ENCODE results near the gene PARN.

PARN gene

DNA sequence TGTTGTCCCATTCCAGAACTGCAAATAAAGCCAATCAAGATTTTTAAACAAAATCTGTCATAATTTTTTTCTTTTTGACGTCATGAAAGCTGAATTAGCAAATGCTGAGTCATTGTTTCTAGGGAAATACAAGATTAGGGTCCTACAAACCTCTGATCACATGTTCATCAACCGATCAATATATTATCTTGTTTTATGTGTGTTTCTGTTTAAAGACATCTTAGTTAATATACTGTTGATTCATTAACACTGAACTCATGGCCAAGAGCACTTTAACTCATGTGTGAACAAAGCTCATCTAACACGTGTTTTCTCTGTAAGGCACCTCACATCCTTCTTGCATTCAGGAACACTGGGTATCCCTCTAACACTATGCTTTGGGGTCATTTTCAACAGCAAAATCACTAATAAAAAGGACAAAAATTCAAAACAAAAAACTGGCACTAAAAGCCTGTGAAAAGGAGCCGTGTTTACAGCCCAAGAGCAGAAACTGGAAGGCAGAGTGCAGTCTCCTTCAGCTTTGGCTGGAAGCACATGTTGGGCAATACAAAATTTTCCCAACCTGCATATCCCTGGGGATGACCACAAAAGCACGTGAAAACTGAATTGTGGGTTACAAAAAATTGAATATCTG is 102.5 kb downstream of the PARN start:
- DNase-seq = no peak

DNA sequence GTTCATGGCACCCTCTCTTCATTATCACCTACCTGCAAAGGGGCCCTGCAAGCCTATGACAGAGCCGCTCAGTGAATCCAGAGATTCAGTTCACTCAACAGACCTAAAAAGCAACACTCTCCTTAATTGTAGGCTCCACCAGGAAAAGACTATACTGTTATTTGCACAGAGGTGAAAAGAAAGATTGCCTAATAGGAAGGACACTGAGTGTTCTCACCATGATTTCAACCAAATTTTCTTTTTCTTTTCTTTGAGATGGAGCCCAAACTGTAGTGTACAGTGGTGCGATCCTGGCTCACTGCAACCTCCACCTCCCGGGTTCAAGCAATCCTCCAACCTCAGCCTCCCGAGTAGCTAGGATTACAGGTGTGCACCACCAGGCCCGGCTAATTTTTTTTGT is 104.5 kb downstream of the PARN start:
- DNase-seq = no peak

DNA sequence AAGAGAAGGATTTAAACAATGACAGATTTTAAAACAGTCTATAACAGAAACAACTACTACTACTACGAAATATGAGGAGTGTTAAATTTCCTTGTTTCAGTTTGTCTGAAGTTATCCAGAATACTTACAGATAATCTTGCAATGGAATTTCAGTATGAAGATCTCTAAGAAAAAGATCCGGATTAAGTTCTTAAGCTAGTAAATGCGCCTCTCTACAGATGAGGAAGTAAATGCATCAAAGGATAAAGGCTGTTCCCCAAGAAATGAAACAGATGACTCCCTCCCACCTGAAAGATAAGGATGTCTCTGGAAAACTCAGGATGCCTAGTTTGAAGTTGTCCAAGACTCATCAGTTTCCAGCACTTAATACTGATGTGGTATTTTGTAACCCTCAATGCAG is 105.1 kb downstream of the PARN start:
- no peak for DNase-seq

DNA sequence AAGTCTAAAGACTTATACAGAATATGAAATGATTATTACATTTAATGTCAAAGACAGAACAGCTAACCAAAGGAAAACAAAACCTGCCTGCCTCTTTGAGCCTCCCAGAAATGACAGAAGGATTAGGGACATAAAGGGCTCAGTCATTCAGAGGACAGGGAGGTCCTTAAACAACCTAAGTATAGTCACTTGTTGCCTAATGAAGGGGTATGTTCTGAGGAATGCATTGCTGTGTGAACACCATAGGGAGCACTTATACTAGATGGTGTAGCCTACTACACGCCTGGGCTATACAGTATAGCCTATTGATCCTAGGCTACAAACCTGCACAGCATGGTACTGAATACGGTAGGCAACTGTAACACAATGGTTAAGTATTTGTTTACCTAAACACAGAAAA is 106.4 kb downstream of the PARN start:
- no peak for DNase-seq

DNA sequence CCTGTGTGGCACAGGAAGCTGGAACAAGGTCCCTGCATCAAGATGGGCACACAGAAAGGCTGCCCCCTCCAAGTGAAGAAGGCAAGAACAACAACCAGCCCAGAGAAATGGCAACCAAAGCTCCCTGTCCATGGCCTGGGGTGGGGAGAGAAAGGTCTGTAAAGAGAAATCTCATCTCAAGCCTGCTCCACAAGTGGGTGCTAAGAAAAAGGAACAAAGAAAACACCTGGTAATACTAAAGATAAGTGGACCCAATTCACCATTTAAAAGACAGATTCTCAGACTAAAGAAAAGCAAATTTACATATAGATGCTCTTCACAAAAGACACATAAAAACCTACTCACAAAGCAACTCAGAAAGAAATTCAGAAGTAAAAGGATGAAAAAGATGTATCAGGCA is 107.4 kb downstream of the PARN start:
- no peak for DNase-seq

DNA sequence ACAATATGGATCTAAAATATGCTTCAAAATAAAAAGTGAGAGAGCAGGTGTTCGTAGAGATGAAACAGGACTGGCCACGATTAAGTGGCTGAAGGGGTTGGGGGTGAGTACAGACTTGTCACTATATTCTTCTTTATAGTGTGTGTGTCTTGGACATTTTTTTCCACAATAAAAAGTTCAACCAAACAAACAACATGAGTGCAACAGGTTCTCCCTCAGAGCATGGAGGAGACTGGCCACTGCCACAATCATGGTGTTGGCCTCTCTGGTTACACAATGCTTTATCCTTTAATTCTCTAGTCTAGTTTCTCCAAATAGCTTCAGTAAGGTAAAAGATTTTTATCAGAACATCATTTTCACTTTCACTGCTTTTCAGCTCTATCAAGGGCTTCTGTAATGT is 109.3 kb downstream of the PARN start:
- DNase-seq = no peak

DNA sequence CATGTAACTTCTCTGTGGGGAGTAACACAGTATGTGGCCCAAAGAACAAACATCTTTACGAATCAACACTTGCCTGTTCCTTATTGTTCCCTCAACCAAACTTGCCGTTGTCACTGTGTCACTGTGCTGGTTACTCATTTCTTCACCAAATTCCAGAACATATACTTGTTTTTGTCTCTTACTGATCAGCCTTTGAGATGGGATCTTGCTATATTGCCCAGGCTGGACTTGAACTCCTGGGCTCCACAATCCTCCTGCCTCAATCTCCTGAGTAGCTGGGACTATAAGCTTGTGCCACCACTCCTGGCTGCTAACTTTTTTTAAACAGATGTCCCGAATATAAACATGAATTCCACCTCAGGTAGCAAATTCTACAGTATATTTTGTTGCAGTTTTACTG is 115.1 kb downstream of the PARN start:
- no peak for DNase-seq

DNA sequence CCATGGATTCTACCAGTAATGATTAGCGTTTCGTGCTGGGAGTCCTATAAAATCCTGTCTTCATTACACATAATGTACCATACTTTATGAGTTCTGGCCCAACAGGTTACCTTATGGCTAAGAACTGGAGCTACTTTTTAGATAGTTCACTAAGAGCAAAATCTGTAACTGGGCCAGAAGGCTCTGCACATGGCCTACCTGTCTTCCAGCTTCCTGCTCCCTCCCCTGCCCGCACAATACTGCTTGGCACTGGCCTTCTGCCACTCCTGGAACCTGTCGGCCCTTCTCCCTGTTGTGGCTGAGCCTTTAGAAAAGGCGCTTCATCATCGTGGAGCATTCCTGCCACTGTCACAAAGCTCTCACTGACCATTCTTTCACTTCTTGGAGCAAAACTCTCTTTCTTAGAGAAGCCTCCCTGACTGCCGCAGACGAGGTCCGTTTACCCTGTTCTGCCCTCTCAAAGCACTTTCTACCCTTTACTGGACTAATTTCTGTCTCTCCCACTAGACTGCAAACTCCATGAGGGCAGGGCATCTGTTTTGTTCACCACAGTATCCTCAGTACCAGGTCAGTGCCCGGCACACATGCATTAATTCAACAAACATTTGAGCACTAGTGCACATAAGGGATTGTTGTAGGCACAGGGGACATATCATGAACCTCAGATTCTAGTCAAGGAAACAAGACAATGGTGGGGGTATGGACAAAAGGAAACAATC is 116.5 kb downstream of the PARN start:
- DNase-seq = no peak

DNA sequence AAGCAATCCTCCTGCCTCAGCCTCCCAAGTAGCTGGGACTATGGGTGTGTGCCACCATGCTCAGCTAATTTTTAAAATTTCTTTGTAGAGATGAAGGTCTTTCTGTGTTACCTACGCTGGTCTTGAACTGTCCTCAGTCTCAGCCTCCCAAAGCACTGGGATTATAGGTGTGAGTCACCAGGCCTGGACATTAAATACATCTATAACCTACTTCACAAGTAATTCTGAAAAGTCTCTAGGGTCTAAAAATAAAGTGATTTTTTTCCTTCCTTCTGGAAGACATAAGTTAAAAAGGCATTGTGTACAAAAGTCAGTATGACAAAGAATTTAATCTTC is 118.3 kb downstream of the PARN start:
- no peak for DNase-seq

DNA sequence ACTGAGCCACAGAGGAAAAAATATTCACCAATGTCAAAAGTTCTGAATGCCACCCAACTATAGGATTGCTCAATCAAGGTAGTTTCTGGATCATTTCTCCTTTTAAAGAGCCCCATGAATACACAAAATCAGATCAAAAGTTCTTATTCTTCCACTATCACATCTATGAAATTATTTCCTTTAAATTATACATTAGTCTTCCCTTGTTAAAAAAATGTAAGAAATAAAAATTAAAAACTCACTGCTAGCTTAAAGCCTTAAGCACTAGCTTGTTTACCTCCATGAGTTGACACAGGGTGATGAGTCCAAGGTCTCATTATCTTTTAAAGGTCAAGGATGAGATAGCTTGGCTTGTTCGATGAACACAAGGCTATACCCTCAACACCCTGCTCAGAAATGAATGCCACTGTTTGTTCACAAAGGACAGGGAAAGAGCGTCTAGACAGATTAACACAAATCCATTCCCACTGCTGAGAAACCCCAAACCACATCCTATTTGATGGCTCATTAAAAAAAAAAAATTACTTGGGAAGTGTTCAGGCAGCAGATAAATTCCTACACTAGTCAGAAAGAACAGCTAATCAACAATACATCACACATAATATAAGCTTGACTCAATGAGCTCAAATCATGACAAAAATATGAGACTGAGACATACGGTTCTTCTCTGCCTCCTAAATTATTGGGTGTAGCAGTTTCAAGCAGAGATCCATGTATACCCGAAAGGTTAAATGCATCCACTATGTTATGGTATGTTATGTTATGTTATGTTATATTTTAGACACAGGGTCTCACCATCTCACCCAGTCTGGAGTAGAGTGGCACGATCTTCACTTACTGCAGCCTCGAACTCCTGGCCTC is 118.9 kb downstream of the PARN start:
- DNase-seq = no peak

DNA sequence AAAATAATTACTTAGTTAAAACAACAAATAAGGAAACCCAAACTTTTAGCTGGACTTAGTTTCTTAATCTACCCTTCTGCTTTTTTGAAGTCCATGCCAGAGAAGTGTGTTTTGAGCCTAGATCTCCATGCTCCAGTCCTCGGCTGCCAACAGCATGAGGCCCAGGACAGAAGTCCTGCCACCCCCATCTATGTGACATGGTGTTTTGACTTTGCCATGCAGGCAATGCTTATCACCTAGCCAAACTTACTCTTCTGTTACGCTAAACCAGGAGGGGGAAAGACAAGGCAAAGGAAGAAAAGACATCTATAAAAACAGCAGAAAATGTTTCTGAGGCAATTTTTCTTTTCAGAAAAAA is 119.5 kb downstream of the PARN start:
- DNase-seq = no peak

DNA sequence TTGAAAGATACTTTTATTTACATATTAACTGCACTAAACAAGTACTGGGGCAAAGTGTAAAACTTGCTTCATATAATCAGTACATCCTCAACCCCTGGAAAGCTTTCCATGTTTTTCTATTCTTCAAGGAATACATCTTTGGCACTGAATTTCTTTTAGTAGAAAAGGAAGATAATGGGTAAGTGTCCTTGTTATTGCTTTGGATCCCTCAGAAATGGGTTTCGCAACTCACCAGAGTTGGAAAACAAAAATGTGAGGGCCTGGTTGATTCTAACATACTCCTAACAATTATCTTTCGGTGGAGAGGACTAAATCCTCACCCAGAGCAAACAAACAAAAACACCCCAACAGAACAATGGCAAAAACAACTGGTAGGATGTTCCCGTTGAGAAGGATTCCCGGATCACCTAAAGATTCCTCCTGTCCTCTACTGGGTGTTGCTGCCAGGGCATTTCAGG is 120.4 kb downstream of the PARN start:
- DNase-seq = no peak

DNA sequence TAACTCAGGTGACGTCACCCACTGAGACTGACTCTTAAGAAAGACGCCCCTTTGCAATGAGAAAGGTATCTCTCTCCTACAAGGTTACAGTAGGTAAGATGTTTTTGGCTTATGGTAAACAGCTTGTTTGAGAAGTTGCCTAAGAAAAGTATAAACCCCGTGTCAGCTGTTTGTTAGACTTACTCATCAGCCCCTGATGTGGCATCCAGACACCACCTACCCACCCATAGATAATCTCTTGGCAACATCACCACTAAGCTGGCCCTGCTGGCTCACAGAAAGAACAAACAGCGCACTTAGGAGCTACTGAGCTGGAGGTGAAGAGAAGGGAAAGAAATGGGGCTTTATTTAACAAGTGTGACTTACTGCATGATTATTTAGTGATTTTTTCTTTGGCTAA is 121.0 kb downstream of the PARN start:
- no peak for DNase-seq

DNA sequence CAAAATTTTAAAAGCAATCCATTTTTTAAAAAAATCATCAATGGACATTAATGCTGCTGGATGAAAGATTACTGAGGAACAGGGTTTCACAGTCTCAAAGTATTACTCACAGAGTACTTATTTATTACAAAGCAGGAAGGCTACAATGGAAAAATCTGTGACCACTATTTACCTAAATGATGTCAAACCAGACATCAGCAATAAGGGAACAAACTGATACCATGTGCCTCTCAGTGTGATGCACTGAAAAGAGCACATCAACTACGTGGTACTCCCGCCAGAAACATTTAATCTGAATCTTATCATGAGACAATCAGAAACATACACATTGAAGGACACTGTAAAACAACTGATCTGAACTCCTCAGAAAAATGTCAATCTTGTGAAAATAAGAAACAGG is 124.2 kb downstream of the PARN start:
- no peak for DNase-seq

DNA sequence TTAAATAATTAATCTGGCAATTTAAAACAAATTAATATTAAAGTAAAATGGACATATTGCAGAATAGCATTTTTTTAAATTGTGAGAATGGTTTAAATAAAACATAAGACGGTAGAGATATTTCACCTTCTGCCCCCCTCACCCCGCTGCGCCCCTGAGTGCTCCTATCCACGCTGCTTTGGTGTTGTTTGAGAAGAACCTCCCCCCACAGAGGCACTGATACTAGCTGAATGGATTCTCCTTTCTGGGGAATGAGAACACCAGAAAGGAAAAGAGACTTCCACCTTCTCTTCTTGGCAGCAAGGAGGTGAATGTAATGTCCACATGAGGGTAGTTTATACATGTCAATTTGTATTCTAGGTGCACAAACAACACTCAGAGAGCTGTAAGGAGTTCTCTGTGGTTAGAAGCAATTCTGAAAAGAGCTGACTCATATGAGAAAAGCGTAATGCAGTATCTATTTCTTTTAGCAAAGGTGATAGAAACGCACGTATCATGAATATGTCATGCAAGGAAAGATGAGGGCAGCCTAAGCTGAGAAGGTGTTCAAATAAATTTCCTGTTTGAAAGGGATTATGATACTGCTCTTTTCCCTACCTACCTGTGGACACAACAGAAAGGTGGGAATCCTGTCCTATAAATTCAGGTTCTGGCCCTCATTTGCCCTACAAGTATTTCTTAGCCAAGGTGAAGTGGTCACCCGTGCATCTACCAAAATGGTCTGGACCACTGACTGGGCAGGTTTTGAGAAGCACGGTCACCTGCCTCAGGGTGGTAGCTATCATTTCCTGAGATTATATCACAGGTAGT is 126.9 kb downstream of the PARN start:
- DNase-seq = no peak

DNA sequence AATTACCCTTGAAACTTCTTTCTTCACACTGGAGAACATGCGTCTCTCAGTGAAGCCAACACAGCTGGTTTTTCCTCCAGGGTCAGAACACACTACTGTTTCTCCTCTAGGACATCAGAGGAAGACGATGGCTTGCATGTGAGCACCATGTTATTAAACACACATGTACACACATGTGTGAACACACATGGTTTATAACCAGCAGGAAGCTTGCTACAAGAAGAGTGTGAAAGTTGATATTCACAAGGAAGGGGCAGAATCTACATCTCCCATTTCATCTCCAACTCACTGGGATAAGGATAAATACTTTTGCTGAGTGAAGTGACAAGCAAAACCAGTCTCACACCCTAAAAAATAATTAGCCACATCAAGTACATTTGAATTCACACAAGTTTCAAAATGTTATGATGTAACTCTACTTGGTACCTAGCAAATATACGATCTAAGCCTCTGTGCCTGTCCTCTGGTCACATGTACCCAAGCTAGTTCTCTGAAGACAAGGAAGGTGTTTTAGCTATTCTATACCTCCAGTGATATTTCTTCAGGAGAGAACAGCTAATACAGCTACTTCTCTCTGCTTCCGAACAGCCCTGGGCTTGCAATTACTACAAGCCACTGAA is 127.7 kb downstream of the PARN start:
- no peak for DNase-seq

DNA sequence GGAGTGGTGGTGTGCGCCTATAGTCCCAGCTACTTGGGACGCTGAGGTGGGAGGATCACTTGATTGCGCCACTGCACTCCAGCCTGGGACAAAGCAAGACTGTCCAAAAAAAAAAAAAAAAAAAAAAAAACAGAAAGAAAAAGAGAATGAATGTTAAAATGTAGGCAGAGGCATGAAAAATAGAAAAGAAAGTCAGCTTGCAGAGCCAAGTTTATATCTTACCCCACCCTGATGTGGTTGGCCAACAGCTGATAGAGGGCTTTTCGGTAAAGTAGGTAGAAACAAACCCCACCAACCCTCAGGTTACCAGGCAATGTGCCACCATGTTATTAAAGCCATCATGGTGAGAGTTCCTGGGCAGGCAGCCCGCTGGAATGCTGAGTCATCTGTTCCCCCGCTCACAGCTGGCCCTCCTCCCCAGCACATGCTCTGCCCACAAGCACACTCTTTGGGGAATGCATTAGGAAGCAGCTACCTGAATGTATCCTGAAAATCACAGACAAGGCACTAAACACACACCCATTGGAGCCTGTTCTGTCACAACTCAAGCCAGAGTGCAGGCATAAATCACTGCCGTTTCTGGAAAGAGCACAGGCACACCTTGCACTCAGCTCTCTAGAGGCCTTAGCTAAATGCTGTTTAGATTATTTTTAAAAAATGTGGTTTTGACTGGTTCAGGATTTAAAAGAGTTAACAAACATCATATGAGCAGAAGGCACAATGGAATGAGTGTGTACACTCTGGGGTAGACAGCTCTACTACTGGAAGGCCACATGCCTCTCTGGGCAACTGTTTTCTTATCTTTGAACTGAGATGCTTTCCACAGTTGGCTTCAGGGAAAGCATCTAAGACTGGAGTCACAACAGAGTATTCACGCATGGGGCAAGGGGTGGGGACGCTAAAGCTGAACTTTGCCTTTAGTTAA is 128.5 kb downstream of the PARN start:
- peak; percentile 15 to 19 for DNase-seq

DNA sequence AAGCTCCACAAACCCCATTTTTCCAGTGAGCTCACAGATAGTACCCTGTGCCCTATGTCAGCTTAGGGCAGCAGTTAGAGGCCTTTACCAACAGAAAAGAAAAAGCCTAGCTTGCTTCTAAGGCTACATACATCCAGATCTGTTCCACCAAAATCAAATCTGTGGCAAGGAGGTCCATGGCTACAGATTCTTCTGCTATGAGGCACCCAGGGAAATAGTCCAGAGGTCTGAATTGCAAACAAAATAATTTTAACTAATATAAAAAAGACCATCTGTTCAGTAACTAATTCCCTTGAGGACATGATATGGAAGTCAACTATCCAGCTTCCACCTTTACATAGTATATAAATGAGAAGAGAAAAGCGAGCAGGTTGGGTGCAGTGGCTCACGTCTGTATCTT is 129.3 kb downstream of the PARN start:
- DNase-seq = no peak

DNA sequence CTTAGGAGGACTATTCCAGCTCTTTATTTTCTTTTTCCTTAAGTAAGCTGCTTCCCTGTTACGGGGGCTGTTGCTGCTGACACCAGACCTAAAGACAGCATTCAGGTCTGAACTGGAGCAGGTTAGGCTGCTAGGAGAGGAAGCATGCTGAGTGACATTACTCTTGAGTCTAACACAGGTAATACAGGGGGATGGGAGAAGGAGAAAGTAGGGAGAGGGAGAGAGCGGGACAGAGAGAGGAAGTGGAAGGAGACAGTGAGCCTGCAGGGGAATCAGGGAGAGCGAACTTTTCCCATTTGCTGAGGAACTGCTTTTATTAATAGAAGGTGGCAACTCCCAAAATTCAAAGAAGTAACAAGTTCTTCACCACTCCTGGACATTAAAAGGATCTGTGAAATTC is 130.9 kb downstream of the PARN start:
- no peak for DNase-seq

DNA sequence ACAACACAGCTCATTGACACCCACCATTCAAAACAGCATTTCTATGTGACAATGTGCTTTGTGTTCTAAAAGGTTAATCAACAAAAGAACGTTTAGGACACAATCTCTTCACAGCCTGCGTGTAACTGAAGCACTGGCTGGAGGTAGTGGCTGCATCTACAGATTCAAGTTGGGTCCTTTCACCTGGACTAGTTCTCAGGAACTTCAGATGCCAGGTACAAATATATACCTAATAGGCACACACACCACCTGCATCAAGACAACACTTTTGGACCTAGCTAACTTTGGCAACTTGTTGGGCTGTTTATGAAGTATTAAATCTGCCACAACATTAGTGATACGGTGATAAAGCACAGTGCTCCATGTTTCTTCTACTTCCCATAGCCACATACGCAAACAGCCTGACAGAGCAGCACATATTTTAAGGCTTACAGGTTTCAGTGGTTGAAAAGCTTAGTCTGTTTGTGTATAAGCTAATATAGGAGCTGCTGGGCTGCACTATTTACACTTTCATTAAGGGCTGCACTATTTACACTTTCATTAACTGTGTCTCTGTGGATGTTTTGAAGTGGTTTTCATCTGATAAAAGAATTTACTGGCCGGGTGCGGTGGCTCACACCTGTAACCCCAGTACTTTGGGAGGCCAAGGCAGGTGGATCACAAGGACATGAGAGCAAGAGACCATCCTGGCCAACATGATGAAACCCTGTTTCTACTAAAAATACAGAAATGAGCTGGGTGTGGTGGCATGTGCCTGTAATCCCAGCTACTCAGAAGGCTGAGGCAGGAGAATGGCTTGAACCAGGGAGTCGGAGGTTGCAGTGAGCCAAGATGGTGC is 132.6 kb downstream of the PARN start:
- no peak for DNase-seq

DNA sequence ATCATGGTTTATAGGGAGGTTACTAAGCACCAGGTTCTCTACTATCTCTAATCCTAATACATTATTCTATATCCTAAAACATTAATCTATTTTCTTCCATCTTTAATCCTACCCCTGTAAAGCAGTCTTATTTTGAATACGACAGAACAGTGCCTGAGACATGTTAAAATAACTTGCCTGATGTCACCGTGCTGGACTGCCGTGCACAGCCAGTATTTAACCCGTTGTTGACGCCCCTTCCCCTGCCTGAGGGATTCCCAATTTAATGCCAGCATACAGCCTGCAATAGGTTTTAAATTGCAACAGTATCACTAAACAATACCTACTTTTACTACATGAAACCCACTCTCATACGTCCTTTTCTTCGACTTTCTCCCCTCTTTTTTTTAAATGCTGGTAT is 133.3 kb downstream of the PARN start:
- no peak for DNase-seq

Data from cerebellar nuclear complex (tissue), 1 donor.